ENCODE measurements around the gene PRCD.
"Not testable (repeated sequence)": the region's sequence is repeated elsewhere in the genome, so short reads cannot be mapped to it uniquely, and the experiment has no call there.

GRCh38 chr17:76514355-76514754, 25.5 kb upstream of the PRCD start:
- TF ChIP-seq POLR2A, POLR2AphosphoS5 (IDR thresholded peaks at IDR 0.05; ENCODE audit: low read depth, low read length): not testable (repeated sequence)

All from GM12892 (cell line).